ENCODE results near the gene PBRM1. TPM values are rescaled to one million over a fixed set of nuclear protein-coding genes. Genes with fewer than 3 reads are reported as not detected.
"Not testable (repeated sequence)": the region's sequence is repeated elsewhere in the genome, so short reads cannot be mapped to it uniquely, and the experiment has no call there.

The PBRM1 gene
- polyA plus RNA-seq (2011; rRNA removed): 16.5 and 23.8 TPM in 2 replicates
- polyA minus RNA-seq (2011; rRNA and poly(A)+ RNA removed): 33.8 and 38.2 TPM in 2 replicates

GRCh38 chr3:52685709-52686691 is at the start of gene PBRM1, which contains the start of gene GNL3:
Gene PBRM1, minus strand, starts transcription at chr3:52685913.
Gene GNL3, plus strand, starts transcription at chr3:52686032. Its CDS starts 61 bp downstream, at chr3:52686093.
- ChIA-PET CTCF (interaction anchor here (1.8 kb wide), 1 partner anchor 274 kb away, joined by 4 read pairs; no protein-coding TSS in a partner anchor), POLR2A (no interaction called here)
- Histone ChIP-seq H3K27me3 (ENCODE audit: control insufficient read depth, insufficient read depth, low read length) (no peaks in the 10 kb centered on the region), H3K36me3 (ENCODE audit: control insufficient read depth, insufficient read depth, low read length) (peaks cover 20% of the 10 kb centered on the region), H3K4me3 (ENCODE audit: low read depth, low read length) (peak within 1 kb of the TSS; percentile 84)
- TF ChIP-seq CTCF (IDR thresholded peaks at IDR 0.05; ENCODE audit: insufficient read depth, low read depth, low read length): no peak
- DNase-seq (ENCODE audit: low read depth): peak; percentile 65

GRCh38 chr3:52733256-52733891 is 47.7 kb upstream of the PBRM1 start:
- Histone ChIP-seq H3K4me3 (ENCODE audit: low read depth, low read length) (no peak overlapping the region), H3K36me3 (ENCODE audit: control insufficient read depth, insufficient read depth, low read length) (peaks cover 9% of the 10 kb centered on the region), H3K27me3 (ENCODE audit: control insufficient read depth, insufficient read depth, low read length) (no peaks in the 10 kb centered on the region)
- no peak for TF ChIP-seq CTCF (IDR thresholded peaks at IDR 0.05; ENCODE audit: insufficient read depth, low read depth, low read length)
- ChIA-PET POLR2A (no interaction called here), CTCF (no interaction called here)
- no peak for DNase-seq (ENCODE audit: low read depth)

- CTCF ChIA-PET: no interaction called here
- no peaks in the 10 kb centered on the region for H3K27me3 ChIP-seq (ENCODE audit: control insufficient read depth, insufficient read depth, low read length)
- DNase-seq (ENCODE audit: low read depth): no peak
- no peak overlapping the region for H3K4me3 ChIP-seq (ENCODE audit: low read depth, low read length)
- POLR2A ChIA-PET: no interaction called here
- TF ChIP-seq CTCF (IDR thresholded peaks at IDR 0.05; ENCODE audit: insufficient read depth, low read depth, low read length): no peak
- H3K36me3 ChIP-seq (ENCODE audit: control insufficient read depth, insufficient read depth, low read length): peaks cover 6% of the 10 kb centered on the region
Observed at GRCh38 chr3:52731590-52731989, 45.9 kb upstream of the PBRM1 start.

GRCh38 chr3:52730681-52731080 is 45.0 kb upstream of the PBRM1 start:
- TF ChIP-seq CTCF (IDR thresholded peaks at IDR 0.05; ENCODE audit: insufficient read depth, low read depth, low read length): no peak
- ChIA-PET CTCF (no interaction called here), POLR2A (no interaction called here)

GRCh38 chr3:52728753-52729152 is 43.0 kb upstream of the PBRM1 start:
- H3K27me3 ChIP-seq (ENCODE audit: control insufficient read depth, insufficient read depth, low read length); CTCF ChIA-PET; DNase-seq (ENCODE audit: low read depth); H3K36me3 ChIP-seq (ENCODE audit: control insufficient read depth, insufficient read depth, low read length); POLR2A ChIA-PET; H3K4me3 ChIP-seq (ENCODE audit: low read depth, low read length): not testable (repeated sequence)

More at GRCh38 chr3:52730681-52731080, 45.0 kb upstream of the PBRM1 start:
- Histone ChIP-seq H3K27me3 (ENCODE audit: control insufficient read depth, insufficient read depth, low read length) (no peaks in the 10 kb centered on the region), H3K4me3 (ENCODE audit: low read depth, low read length) (no peak overlapping the region), H3K36me3 (ENCODE audit: control insufficient read depth, insufficient read depth, low read length) (peaks cover 6% of the 10 kb centered on the region)
- no peak for DNase-seq (ENCODE audit: low read depth)

Measured in BJ (cell line).